GM23338 (cell line): ENCODE results near the gene EDARADD. TPM values are rescaled to one million over a fixed set of nuclear protein-coding genes. Genes with fewer than 3 reads are reported as not detected.

Experiments used
- ATAC-seq: fragments of 200-7000 bp; cut with Tn5 transposase; 3 replicates; pipeline ENCODE4 v1.9.1; 2020
- DNase-seq: peaks from one replicate; pipeline ENCODE4 v3.0.0-alpha.2; 2015; ENCODE audit warnings: low spot score
- H2AFZ ChIP-seq: fragments of 200-600 bp; sonication (generic); 2 replicates; pipeline ENCODE4 v1.8.0; 2016; ENCODE audit warnings: antibody characterized with exemption, mild to moderate bottlenecking, moderate library complexity
- H3F3A ChIP-seq: fragments of 200-600 bp; sonication (generic); replicated peaks from 2 replicates; pipeline ENCODE4 v1.8.0; 2017; ENCODE audit warnings: antibody characterized with exemption, mixed run types, low read depth
- H3K27ac ChIP-seq: fragments of 200-600 bp; sonication (generic); 2 replicates; pipeline ENCODE4 v1.6.1; 2016; ENCODE audit warnings: low read depth
- H3K27me3 ChIP-seq: fragments of 200-600 bp; sonication (generic); 2 replicates; pipeline ENCODE4 v1.8.0; 2016; ENCODE audit warnings: mild to moderate bottlenecking, mixed run types, moderate library complexity; ENCODE audit not compliant: insufficient read depth
- H3K36me3 ChIP-seq: fragments of 200-600 bp; sonication (generic); 2 replicates; pipeline ENCODE4 v1.8.0; 2016; ENCODE audit warnings: mild to moderate bottlenecking; ENCODE audit not compliant: insufficient read depth
- H3K4me1 ChIP-seq: fragments of 200-600 bp; sonication (generic); 2 replicates; pipeline ENCODE4 v1.8.0; 2016; ENCODE audit warnings: mild to moderate bottlenecking, moderate library complexity; ENCODE audit not compliant: insufficient read depth
- H3K4me2 ChIP-seq: fragments of 200-600 bp; sonication (generic); 2 replicates; pipeline ENCODE4 v1.7.1; 2017; ENCODE audit warnings: mixed run types
- H3K4me3 ChIP-seq: fragments of 200-600 bp; sonication (generic); 2 replicates; pipeline ENCODE4 v1.6.1; 2016; ENCODE audit warnings: mixed run types
- H3K79me2 ChIP-seq: fragments of 200-600 bp; sonication (generic); replicated peaks from 2 replicates; pipeline ENCODE4 v1.8.0; 2017; ENCODE audit warnings: mild to moderate bottlenecking; ENCODE audit not compliant: insufficient read depth
- H3K9me2 ChIP-seq: fragments of 200-600 bp; sonication (generic); 2 replicates; pipeline ENCODE4 v1.8.0; 2017; ENCODE audit not compliant: insufficient read depth
- H4K20me1 ChIP-seq: fragments of 200-600 bp; sonication (generic); replicated peaks from 2 replicates; pipeline ENCODE4 v1.8.0; 2017; ENCODE audit warnings: mild to moderate bottlenecking; ENCODE audit not compliant: insufficient read depth
- H3K27ac Mint-ChIP-seq: 2 replicates; pipeline ENCODE4 v1.8.0; 2020; ENCODE audit warnings: inconsistent platforms, mild to moderate bottlenecking, moderate library complexity, mixed read lengths
- H3K27me3 Mint-ChIP-seq: 3 replicates; pipeline ENCODE4 v1.8.0; 2022; ENCODE audit warnings: low read depth, mild to moderate bottlenecking, moderate library complexity, mixed read lengths, inconsistent platforms; ENCODE audit not compliant: insufficient read depth, poor library complexity
- H3K36me3 Mint-ChIP-seq: 3 replicates; pipeline ENCODE4 v1.8.0; 2021; ENCODE audit warnings: low read depth, mild to moderate bottlenecking, inconsistent platforms, moderate library complexity, mixed read lengths
- H3K4me1 Mint-ChIP-seq: 3 replicates; pipeline ENCODE4 v1.8.0; 2020; ENCODE audit warnings: mild to moderate bottlenecking, inconsistent platforms, mixed read lengths
- H3K4me3 Mint-ChIP-seq: 3 replicates; pipeline ENCODE4 v1.8.0; 2021; ENCODE audit warnings: moderate library complexity, mild to moderate bottlenecking, inconsistent platforms, mixed read lengths
- H3K9me3 Mint-ChIP-seq: 3 replicates; pipeline ENCODE4 v1.8.0; 2020; ENCODE audit warnings: moderate library complexity, mild to moderate bottlenecking, inconsistent platforms, mixed read lengths
- EZH2phosphoT487 ChIP-seq: fragments of 200-600 bp; sonication (generic); IDR thresholded peaks from one replicate; pipeline ENCODE4 v1.8.1; 2018; ENCODE audit warnings: antibody characterized with exemption; ENCODE audit not compliant: unreplicated experiment
- JUNB ChIP-seq: IDR thresholded peaks from one replicate; pipeline ENCODE4 v1.6.1; 2016; ENCODE audit warnings: antibody characterized with exemption; ENCODE audit not compliant: unreplicated experiment
- NANOG ChIP-seq: IDR thresholded peaks from 2 replicates; pipeline ENCODE4 v1.6.1; 2016; ENCODE audit warnings: antibody characterized with exemption, borderline replicate concordance
- POLR2AphosphoS5 ChIP-seq: IDR thresholded peaks from 2 replicates; pipeline ENCODE4 v1.6.1; 2016; ENCODE audit warnings: antibody characterized with exemption, low read depth
- STAT1 ChIP-seq: IDR thresholded peaks from one replicate; pipeline ENCODE4 v1.6.1; 2016; ENCODE audit warnings: antibody characterized with exemption; ENCODE audit not compliant: unreplicated experiment
- polyA plus RNA-seq: library from polyadenylated mRNA; unstranded; fragments of >200 nt; fragmentation: Nextera tagmentation; extraction: Ambion mirVana; gene quantifications from 2 replicates; pipeline ENCODE4 v1.2.1, GENCODE V29; 2016
- total RNA-seq: library from RNA; depleted of rRNA; stranded (reverse); fragments of >200 nt; shearing (Covaris generic); gene quantifications from 2 replicates; pipeline ENCODE4 v1.2.3, GENCODE V29; 2014
- TF ChIP-seq, protein P1 (sequence below): fragments of 250-450 bp; sonication (Bioruptor Pico); IDR thresholded peaks from 2 replicates; pipeline ENCODE4 v1.5.0; 2020; ENCODE audit warnings: mild to moderate bottlenecking, moderate library complexity
- TF ChIP-seq, protein P2 (sequence below), 2 experiments: fragments of 200-600 bp in 1 of 2; sonication (generic) in 1 of 2; conservative IDR thresholded peaks; 2 replicates each; pipeline versions ENCODE4 v1.5.1 to v1.6.1; 2016 to 2017; ENCODE audit warnings: antibody characterized with exemption in 2 of 2, low read depth in 2 of 2, mild to moderate bottlenecking in 2 of 2, moderate library complexity in 1 of 2
- TF ChIP-seq, protein P3 (sequence below): IDR thresholded peaks from one replicate; pipeline ENCODE4 v1.6.1; 2018; ENCODE audit warnings: antibody characterized with exemption; ENCODE audit not compliant: unreplicated experiment

EDARADD gene
- total and polyA plus RNA-seq, 2 experiments from 2014 or later: 3.7 to 4.4 TPM

DNA sequence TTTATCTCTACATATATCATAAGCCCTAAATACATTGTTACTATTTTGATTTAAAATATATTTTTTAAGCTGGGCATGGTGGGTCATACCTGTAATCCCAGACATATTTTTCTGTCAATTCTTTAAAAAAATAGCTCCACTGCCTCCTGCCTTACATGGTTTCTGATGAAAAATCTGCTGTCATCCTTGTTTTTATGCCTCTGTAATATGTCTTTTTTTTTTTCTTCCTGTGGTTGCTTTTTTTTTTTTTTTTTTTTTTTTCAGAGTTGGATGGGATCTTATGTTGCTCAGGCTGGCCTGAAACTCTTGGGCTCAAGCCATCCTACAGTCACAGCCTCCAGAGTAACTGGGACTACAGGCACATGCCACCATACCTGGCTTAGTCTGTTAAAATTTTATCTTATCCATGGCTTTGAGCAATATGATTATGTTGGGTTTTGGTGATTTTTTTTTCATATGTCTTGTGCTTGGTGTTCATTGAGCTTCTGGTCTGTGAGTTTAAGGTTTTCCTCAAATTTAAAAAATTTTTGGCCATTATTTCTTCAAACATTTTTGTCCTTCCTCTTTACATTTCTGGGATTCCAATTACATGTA is 12.4 kb upstream of the EDARADD start:
- DNase-seq: no peak
- Mint-ChIP-seq H3K27me3 (peaks cover 2% of the 10 kb centered on the region), H3K27ac (no peak overlapping the region), H3K36me3 (no peaks in the 10 kb centered on the region), H3K4me1 (no peaks in the 10 kb centered on the region), H3K9me3 (peaks cover 10% of the 10 kb centered on the region; the same call in 2 of the 3 replicates), H3K4me3 (no peak overlapping the region)
- no peak overlapping the region for H3K4me2 ChIP-seq
- ATAC-seq: no peak
- no peak overlapping the region for H2AFZ ChIP-seq
- no peaks in the 10 kb centered on the region for H3K79me2 ChIP-seq
- no peak overlapping the region for H3K4me3 ChIP-seq
- H3K27me3 ChIP-seq: no peaks in the 10 kb centered on the region
- no peaks in the 10 kb centered on the region for H3K9me2 ChIP-seq
- no peaks in the 10 kb centered on the region for H3K36me3 ChIP-seq
- TF ChIP-seq JUNB: no peak
- TF ChIP-seq EZH2phosphoT487: no peak
- TF ChIP-seq NANOG: no peak
- TF ChIP-seq, protein P1, sequence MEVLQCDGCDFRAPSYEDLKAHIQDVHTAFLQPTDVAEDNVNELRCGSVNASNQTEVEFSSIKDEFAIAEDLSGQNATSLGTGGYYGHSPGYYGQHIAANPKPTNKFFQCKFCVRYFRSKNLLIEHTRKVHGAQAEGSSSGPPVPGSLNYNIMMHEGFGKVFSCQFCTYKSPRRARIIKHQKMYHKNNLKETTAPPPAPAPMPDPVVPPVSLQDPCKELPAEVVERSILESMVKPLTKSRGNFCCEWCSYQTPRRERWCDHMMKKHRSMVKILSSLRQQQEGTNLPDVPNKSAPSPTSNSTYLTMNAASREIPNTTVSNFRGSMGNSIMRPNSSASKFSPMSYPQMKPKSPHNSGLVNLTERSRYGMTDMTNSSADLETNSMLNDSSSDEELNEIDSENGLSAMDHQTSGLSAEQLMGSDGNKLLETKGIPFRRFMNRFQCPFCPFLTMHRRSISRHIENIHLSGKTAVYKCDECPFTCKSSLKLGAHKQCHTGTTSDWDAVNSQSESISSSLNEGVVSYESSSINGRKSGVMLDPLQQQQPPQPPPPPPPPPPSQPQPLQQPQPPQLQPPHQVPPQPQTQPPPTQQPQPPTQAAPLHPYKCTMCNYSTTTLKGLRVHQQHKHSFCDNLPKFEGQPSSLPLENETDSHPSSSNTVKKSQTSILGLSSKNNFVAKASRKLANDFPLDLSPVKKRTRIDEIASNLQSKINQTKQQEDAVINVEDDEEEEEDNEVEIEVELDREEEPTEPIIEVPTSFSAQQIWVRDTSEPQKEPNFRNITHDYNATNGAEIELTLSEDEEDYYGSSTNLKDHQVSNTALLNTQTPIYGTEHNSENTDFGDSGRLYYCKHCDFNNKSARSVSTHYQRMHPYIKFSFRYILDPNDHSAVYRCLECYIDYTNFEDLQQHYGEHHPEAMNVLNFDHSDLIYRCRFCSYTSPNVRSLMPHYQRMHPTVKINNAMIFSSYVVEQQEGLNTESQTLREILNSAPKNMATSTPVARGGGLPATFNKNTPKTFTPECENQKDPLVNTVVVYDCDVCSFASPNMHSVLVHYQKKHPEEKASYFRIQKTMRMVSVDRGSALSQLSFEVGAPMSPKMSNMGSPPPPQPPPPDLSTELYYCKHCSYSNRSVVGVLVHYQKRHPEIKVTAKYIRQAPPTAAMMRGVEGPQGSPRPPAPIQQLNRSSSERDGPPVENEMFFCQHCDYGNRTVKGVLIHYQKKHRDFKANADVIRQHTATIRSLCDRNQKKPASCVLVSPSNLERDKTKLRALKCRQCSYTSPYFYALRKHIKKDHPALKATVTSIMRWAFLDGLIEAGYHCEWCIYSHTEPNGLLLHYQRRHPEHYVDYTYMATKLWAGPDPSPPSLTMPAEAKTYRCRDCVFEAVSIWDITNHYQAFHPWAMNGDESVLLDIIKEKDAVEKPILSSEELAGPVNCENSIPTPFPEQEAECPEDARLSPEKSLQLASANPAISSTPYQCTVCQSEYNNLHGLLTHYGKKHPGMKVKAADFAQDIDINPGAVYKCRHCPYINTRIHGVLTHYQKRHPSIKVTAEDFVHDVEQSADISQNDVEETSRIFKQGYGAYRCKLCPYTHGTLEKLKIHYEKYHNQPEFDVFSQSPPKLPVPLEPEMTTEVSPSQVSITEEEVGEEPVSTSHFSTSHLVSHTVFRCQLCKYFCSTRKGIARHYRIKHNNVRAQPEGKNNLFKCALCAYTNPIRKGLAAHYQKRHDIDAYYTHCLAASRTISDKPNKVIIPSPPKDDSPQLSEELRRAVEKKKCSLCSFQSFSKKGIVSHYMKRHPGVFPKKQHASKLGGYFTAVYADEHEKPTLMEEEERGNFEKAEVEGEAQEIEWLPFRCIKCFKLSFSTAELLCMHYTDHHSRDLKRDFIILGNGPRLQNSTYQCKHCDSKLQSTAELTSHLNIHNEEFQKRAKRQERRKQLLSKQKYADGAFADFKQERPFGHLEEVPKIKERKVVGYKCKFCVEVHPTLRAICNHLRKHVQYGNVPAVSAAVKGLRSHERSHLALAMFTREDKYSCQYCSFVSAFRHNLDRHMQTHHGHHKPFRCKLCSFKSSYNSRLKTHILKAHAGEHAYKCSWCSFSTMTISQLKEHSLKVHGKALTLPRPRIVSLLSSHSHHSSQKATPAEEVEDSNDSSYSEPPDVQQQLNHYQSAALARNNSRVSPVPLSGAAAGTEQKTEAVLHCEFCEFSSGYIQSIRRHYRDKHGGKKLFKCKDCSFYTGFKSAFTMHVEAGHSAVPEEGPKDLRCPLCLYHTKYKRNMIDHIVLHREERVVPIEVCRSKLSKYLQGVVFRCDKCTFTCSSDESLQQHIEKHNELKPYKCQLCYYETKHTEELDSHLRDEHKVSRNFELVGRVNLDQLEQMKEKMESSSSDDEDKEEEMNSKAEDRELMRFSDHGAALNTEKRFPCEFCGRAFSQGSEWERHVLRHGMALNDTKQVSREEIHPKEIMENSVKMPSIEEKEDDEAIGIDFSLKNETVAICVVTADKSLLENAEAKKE (CRISPR knock-in tag): no peak
- no peak for TF ChIP-seq STAT1
- TF ChIP-seq, protein P2, sequence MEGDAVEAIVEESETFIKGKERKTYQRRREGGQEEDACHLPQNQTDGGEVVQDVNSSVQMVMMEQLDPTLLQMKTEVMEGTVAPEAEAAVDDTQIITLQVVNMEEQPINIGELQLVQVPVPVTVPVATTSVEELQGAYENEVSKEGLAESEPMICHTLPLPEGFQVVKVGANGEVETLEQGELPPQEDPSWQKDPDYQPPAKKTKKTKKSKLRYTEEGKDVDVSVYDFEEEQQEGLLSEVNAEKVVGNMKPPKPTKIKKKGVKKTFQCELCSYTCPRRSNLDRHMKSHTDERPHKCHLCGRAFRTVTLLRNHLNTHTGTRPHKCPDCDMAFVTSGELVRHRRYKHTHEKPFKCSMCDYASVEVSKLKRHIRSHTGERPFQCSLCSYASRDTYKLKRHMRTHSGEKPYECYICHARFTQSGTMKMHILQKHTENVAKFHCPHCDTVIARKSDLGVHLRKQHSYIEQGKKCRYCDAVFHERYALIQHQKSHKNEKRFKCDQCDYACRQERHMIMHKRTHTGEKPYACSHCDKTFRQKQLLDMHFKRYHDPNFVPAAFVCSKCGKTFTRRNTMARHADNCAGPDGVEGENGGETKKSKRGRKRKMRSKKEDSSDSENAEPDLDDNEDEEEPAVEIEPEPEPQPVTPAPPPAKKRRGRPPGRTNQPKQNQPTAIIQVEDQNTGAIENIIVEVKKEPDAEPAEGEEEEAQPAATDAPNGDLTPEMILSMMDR (conservative IDR thresholded peaks at IDR 0.05; ENCODE audit: low read depth in 2 of 2): no peak
- no peak for TF ChIP-seq POLR2AphosphoS5
- TF ChIP-seq, protein P3, sequence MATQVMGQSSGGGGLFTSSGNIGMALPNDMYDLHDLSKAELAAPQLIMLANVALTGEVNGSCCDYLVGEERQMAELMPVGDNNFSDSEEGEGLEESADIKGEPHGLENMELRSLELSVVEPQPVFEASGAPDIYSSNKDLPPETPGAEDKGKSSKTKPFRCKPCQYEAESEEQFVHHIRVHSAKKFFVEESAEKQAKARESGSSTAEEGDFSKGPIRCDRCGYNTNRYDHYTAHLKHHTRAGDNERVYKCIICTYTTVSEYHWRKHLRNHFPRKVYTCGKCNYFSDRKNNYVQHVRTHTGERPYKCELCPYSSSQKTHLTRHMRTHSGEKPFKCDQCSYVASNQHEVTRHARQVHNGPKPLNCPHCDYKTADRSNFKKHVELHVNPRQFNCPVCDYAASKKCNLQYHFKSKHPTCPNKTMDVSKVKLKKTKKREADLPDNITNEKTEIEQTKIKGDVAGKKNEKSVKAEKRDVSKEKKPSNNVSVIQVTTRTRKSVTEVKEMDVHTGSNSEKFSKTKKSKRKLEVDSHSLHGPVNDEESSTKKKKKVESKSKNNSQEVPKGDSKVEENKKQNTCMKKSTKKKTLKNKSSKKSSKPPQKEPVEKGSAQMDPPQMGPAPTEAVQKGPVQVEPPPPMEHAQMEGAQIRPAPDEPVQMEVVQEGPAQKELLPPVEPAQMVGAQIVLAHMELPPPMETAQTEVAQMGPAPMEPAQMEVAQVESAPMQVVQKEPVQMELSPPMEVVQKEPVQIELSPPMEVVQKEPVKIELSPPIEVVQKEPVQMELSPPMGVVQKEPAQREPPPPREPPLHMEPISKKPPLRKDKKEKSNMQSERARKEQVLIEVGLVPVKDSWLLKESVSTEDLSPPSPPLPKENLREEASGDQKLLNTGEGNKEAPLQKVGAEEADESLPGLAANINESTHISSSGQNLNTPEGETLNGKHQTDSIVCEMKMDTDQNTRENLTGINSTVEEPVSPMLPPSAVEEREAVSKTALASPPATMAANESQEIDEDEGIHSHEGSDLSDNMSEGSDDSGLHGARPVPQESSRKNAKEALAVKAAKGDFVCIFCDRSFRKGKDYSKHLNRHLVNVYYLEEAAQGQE: no peak
- H3K4me1 ChIP-seq: no peaks in the 10 kb centered on the region
- no peaks in the 10 kb centered on the region for H3F3A ChIP-seq
- no peaks in the 10 kb centered on the region for H4K20me1 ChIP-seq
- H3K27ac ChIP-seq: no peak overlapping the region
